K562 treated with DMSO at 1 percent for 4 hours (cell line): Measurements from ENCODE around the gene RCCD1. TPM values are rescaled to one million over a fixed set of nuclear protein-coding genes. Genes with fewer than 3 reads are reported as not detected.

ENCODE experiments used
- total RNA-seq: library from RNA; unstranded; fragments of 300-600 nt; gene quantifications from 2 replicates; pipeline ENCODE4 v1.2.3, GENCODE V29; 2022; ENCODE audit not compliant: insufficient read depth

The RCCD1 gene
- 32.7 and 33.8 TPM in 2 replicates for total RNA-seq

GRCh38 chr15:90954712-90955623 lies at the start of gene RCCD1:
Gene RCCD1, plus strand, starts transcription at chr15:90954884. Its CDS starts 1,851 bp downstream, at chr15:90956735.

GRCh38 chr15:90931828-90932659 lies 22.6 kb upstream of the RCCD1 start, which contains the start of gene HDDC3:
Gene HDDC3, minus strand, starts transcription at chr15:90932549. Its CDS starts 9 bp downstream, at chr15:90932540.

GRCh38 chr15:90934949-90935751 lies 19.5 kb upstream of the RCCD1 start, which contains the start of gene UNC45A:
Gene UNC45A, plus strand, starts transcription at chr15:90935285. Its CDS starts 40 bp downstream, at chr15:90935325.

GRCh38 chr15:90994417-90995311 lies 40.0 kb downstream of the RCCD1 start, which contains the start of gene PRC1:
Gene PRC1, minus strand, starts transcription at chr15:90994535. Its CDS starts 118 bp downstream, at chr15:90994417.

Other genes with a start within 250 kb of the RCCD1 start
- gene BLM, start 237.5 kb upstream of the RCCD1 start, total RNA-seq = 16.0 and 24.3 TPM in 2 replicates
- gene FURIN, start 86.3 kb upstream of the RCCD1 start, total RNA-seq = 72.3 and 110 TPM in 2 replicates
- gene FES, start 70.4 kb upstream of the RCCD1 start, total RNA-seq = 2.9 and 4.5 TPM in 2 replicates
- 106 and 153 TPM in 2 replicates for gene MAN2A2, start 51.6 kb upstream of the RCCD1 start, total RNA-seq
- gene HDDC3, start 22.3 kb upstream of the RCCD1 start, total RNA-seq = 9.4 and 14.4 TPM in 2 replicates
- 80.1 and 81.2 TPM in 2 replicates for gene UNC45A, start 19.6 kb upstream of the RCCD1 start, total RNA-seq
- 112 and 139 TPM in 2 replicates for gene PRC1, start 39.7 kb downstream of the RCCD1 start, total RNA-seq
- 11.9 and 17.8 TPM in 2 replicates for gene VPS33B, start 67.7 kb downstream of the RCCD1 start, total RNA-seq
- gene SV2B, start 145.4 kb downstream of the RCCD1 start, total RNA-seq = 0.16 TPM in 1 of 2 replicates, not detected in the other